Osteocyte (in vitro differentiated cells): ENCODE measurements around the gene ITPRIPL2. TPM values are rescaled to one million over a fixed set of nuclear protein-coding genes. Genes with fewer than 3 reads are reported as not detected.

Experiments used
- DNase-seq: peaks from one replicate; pipeline ENCODE4 v3.0.0; 2021; ENCODE audit warnings: mixed read lengths; ENCODE audit not compliant: unreplicated experiment; ENCODE audit errors: extremely low spot score
- H3K27ac Mint-ChIP-seq: one replicate; pipeline ENCODE4 v1.8.0; 2021; ENCODE audit warnings: mild to moderate bottlenecking, mixed read lengths; ENCODE audit not compliant: unreplicated experiment
- H3K27me3 Mint-ChIP-seq: one replicate; pipeline ENCODE4 v1.8.0; 2021; ENCODE audit warnings: mixed read lengths; ENCODE audit not compliant: unreplicated experiment
- H3K36me3 Mint-ChIP-seq: one replicate; pipeline ENCODE4 v1.8.0; 2021; ENCODE audit warnings: mixed read lengths; ENCODE audit not compliant: unreplicated experiment
- H3K4me1 Mint-ChIP-seq: one replicate; pipeline ENCODE4 v1.8.0; 2021; ENCODE audit warnings: mixed read lengths; ENCODE audit not compliant: unreplicated experiment
- H3K4me3 Mint-ChIP-seq: one replicate; pipeline ENCODE4 v1.8.0; 2021; ENCODE audit warnings: mild to moderate bottlenecking, moderate library complexity, mixed read lengths; ENCODE audit not compliant: unreplicated experiment
- H3K9me3 Mint-ChIP-seq: one replicate; pipeline ENCODE4 v1.8.0; 2021; ENCODE audit warnings: mixed read lengths; ENCODE audit not compliant: unreplicated experiment
- total RNA-seq: library from RNA; stranded (reverse); gene quantifications from 2 replicates; pipeline ENCODE4 v1.2.1, GENCODE V29; 2021
- TF ChIP-seq, protein P1 (sequence below): fragments of 200-600 bp; sonication (generic); IDR thresholded peaks from 2 replicates; pipeline ENCODE4 v1.5.0; 2021; ENCODE audit warnings: antibody characterized with exemption, mild to moderate bottlenecking, moderate library complexity

ITPRIPL2 gene
- total RNA-seq, 1 donor from 2014 or later: 56.1 TPM

DNA sequence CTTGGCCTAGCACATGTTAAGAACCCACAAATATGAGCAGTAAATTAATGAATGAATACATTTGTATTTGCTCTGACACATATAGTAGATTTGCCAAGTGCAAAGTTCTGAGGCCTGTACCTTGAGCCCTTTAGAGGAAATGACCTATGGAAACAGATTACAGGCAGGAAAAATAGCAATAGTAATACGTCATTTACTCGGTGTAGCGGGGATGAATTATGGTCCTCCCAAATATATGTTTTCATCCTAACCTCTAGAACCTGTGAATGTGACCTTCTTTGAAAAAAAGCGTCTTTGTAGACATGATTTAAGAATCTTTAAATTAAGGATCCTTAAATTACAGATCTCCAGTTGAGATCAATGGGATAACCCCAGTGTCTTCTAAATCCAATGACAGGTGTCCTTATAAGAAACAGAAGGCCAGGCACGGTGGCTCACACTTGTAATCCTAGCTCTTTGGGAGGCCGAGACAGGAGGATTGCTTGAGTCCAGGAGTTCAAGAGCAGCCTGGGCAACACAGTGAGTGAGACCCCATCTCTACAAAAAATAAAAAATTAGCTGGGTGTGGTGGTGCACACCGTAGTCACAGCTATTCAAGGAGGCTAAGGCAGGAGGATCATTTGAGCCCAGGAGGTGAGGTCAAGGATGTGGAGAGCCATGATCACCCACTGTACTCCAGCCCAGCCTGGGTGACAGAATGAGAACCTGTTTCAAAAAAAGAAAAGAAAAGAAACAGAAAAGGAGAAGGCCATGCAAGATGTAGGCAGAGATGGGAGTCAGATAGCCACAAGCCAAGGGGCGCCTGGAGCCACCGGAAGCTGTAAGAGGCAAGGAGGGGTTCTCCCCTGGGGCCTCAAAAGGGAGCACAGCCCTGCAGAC, 5.1 kb upstream of the ITPRIPL2 start:
- H3K36me3 Mint-ChIP-seq: no peaks in the 10 kb centered on the region
- no peaks in the 10 kb centered on the region for H3K9me3 Mint-ChIP-seq
- H3K27me3 Mint-ChIP-seq: no peaks in the 10 kb centered on the region
- H3K27ac Mint-ChIP-seq: no peak overlapping the region
- no peak for DNase-seq
- H3K4me1 Mint-ChIP-seq: peaks cover 22% of the 10 kb centered on the region
- H3K4me3 Mint-ChIP-seq: no peak overlapping the region
- TF ChIP-seq, protein P1, sequence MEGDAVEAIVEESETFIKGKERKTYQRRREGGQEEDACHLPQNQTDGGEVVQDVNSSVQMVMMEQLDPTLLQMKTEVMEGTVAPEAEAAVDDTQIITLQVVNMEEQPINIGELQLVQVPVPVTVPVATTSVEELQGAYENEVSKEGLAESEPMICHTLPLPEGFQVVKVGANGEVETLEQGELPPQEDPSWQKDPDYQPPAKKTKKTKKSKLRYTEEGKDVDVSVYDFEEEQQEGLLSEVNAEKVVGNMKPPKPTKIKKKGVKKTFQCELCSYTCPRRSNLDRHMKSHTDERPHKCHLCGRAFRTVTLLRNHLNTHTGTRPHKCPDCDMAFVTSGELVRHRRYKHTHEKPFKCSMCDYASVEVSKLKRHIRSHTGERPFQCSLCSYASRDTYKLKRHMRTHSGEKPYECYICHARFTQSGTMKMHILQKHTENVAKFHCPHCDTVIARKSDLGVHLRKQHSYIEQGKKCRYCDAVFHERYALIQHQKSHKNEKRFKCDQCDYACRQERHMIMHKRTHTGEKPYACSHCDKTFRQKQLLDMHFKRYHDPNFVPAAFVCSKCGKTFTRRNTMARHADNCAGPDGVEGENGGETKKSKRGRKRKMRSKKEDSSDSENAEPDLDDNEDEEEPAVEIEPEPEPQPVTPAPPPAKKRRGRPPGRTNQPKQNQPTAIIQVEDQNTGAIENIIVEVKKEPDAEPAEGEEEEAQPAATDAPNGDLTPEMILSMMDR: no peak

DNA sequence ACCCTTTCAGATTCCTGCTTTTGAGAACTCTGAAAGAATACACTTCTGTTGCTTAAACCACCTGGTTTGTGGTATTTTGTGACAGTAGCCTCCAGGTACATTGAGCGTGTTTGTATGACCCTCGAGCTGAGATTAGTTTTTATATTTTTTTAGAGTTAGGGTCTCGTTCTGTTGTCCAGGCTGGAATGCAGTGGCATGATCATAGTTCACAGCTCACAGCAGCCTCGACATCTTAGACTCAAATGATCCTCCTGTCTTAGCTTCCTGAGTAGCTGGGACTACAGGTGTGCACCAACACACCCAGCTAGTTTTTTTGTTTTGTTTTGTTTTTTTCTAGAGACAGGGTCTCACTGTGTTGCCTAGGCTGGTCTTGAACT, 4.5 kb upstream of the ITPRIPL2 start:
- TF ChIP-seq, protein P1: no peak
- no peak for DNase-seq
- H3K9me3 Mint-ChIP-seq: no peaks in the 10 kb centered on the region
- H3K36me3 Mint-ChIP-seq: no peaks in the 10 kb centered on the region
- no peak overlapping the region for H3K4me3 Mint-ChIP-seq
- H3K27ac Mint-ChIP-seq: no peak overlapping the region
- no peaks in the 10 kb centered on the region for H3K27me3 Mint-ChIP-seq
- H3K4me1 Mint-ChIP-seq: peaks cover 22% of the 10 kb centered on the region

GRCh38 chr16:19110537-19111360, 3.0 kb upstream of the ITPRIPL2 start:
- Mint-ChIP-seq H3K9me3 (no peaks in the 10 kb centered on the region), H3K4me3 (no peak overlapping the region), H3K27me3 (no peaks in the 10 kb centered on the region), H3K4me1 (peaks cover 30% of the 10 kb centered on the region), H3K27ac (no peak overlapping the region), H3K36me3 (no peaks in the 10 kb centered on the region)
- DNase-seq: no peak
- TF ChIP-seq, protein P1: no peak

DNA sequence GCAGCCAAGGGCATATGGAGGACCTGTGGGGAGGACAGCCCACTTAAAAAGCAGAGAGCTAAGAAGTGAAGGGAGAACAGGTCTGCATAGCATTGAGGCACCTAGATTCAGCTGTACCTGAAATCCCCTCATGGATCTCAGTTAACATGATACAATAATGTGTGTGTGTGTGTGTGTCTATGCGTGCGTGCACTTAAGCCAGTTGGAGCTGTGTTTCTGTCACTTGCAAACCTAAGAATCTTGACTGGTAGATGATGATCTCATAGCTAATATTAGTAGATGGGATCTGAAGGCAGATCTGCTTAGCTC, 1.7 kb upstream of the ITPRIPL2 start:
- Mint-ChIP-seq H3K27ac (peak overlapping the region; percentile 34), H3K9me3 (no peaks in the 10 kb centered on the region), H3K36me3 (peaks cover 4% of the 10 kb centered on the region), H3K4me3 (peak overlapping the region; percentile 26), H3K27me3 (no peaks in the 10 kb centered on the region), H3K4me1 (peaks cover 41% of the 10 kb centered on the region)
- DNase-seq: no peak
- TF ChIP-seq, protein P1: no peak
